Measurements from ENCODE around the gene ZNF865.

ZNF865 gene

GRCh38 chr19:55625004-55625326 is 19.5 kb downstream of the ZNF865 start:
- peaks cover 20% of the 10 kb centered on the region for H3K36me3 Mint-ChIP-seq (ENCODE audit: low read depth)
- H3K27ac Mint-ChIP-seq, result peak overlapping the region; percentile 97
- peaks cover 14% of the 10 kb centered on the region for H3K27me3 Mint-ChIP-seq (ENCODE audit: low read depth, poor library complexity)

GRCh38 chr19:55626350-55626749 is 20.9 kb downstream of the ZNF865 start:
- TF ChIP-seq CTCF (IDR thresholded peaks at IDR 0.05), result no peak
- Mint-ChIP-seq H3K27ac (no peak overlapping the region), H3K4me3 (no peak overlapping the region), H3K27me3 (ENCODE audit: low read depth, poor library complexity) (peaks cover 18% of the 10 kb centered on the region), H3K9me3 (no peaks in the 10 kb centered on the region), H3K4me1 (peaks cover 19% of the 10 kb centered on the region), H3K36me3 (ENCODE audit: low read depth) (peaks cover 10% of the 10 kb centered on the region)
- no peak for DNase-seq

More at GRCh38 chr19:55625004-55625326, 19.5 kb downstream of the ZNF865 start:
- Mint-ChIP-seq H3K9me3 (no peaks in the 10 kb centered on the region), H3K4me1 (peaks cover 19% of the 10 kb centered on the region), H3K4me3 (peak overlapping the region; percentile 87)
- DNase-seq, result no peak
- TF ChIP-seq CTCF (IDR thresholded peaks at IDR 0.05), result no peak

- Mint-ChIP-seq H3K27ac (no peak overlapping the region), H3K36me3 (ENCODE audit: low read depth) (no peaks in the 10 kb centered on the region), H3K4me3 (peak overlapping the region; percentile 5), H3K9me3 (no peaks in the 10 kb centered on the region), H3K27me3 (ENCODE audit: low read depth, poor library complexity) (peaks cover 25% of the 10 kb centered on the region), H3K4me1 (peaks cover 41% of the 10 kb centered on the region)
- peak; percentile 90 for DNase-seq
- peak; percentile 92 for TF ChIP-seq CTCF (IDR thresholded peaks at IDR 0.05)
Measured at GRCh38 chr19:55632463-55632834, 27.0 kb downstream of the ZNF865 start.

GRCh38 chr19:55633861-55634260 is 28.4 kb downstream of the ZNF865 start:
- Mint-ChIP-seq H3K9me3 (no peaks in the 10 kb centered on the region), H3K27me3 (ENCODE audit: low read depth, poor library complexity) (peaks cover 24% of the 10 kb centered on the region), H3K4me1 (peaks cover 52% of the 10 kb centered on the region), H3K27ac (no peak overlapping the region), H3K36me3 (ENCODE audit: low read depth) (peaks cover 10% of the 10 kb centered on the region), H3K4me3 (no peak overlapping the region)
- DNase-seq, result no peak
- no peak for TF ChIP-seq CTCF (IDR thresholded peaks at IDR 0.05)

- H3K27me3 Mint-ChIP-seq (ENCODE audit: low read depth, poor library complexity), result peaks cover 16% of the 10 kb centered on the region
- no peak for TF ChIP-seq CTCF (IDR thresholded peaks at IDR 0.05)
- H3K9me3 Mint-ChIP-seq, result no peaks in the 10 kb centered on the region
- H3K4me3 Mint-ChIP-seq, result peak overlapping the region; percentile 100
- peaks cover 59% of the 10 kb centered on the region for H3K4me1 Mint-ChIP-seq
- no peak for DNase-seq
- H3K27ac Mint-ChIP-seq, result peak overlapping the region; percentile 100
- H3K36me3 Mint-ChIP-seq (ENCODE audit: low read depth), result peaks cover 13% of the 10 kb centered on the region
Measured at GRCh38 chr19:55635334-55635717, 29.9 kb downstream of the ZNF865 start.

GRCh38 chr19:55635856-55636440 is 30.5 kb downstream of the ZNF865 start:
- Mint-ChIP-seq H3K27me3 (ENCODE audit: low read depth, poor library complexity) (peaks cover 13% of the 10 kb centered on the region), H3K9me3 (no peaks in the 10 kb centered on the region), H3K4me1 (peaks cover 62% of the 10 kb centered on the region)

More at GRCh38 chr19:55635856-55636440, 30.5 kb downstream of the ZNF865 start:
- Mint-ChIP-seq H3K36me3 (ENCODE audit: low read depth) (peaks cover 13% of the 10 kb centered on the region), H3K27ac (peak overlapping the region; percentile 100), H3K4me3 (peak overlapping the region; percentile 100)
- no peak for DNase-seq
- no peak for TF ChIP-seq CTCF (IDR thresholded peaks at IDR 0.05)

Measured in nephron progenitor cell (in vitro differentiated cells).